ENCODE data around the gene SDC1.

GRCh38 chr2:20187331-20187730 lies 37.6 kb downstream of the SDC1 start:
- TF ChIP-seq CTCF (conservative IDR thresholded peaks at IDR 0.05; ENCODE audit: low read length) (no peak), EZH2phosphoT487 (IDR thresholded peaks at IDR 0.05; ENCODE audit: borderline replicate concordance, low read depth, low read length) (no peak)
